KOPT-K1 (cell line): ENCODE measurements around the gene AHRR.

Source experiments
- H3K27ac ChIP-seq: fragments of 200-600 bp; sonication (generic); 2 replicates; pipeline ENCODE4 v1.5.1; 2016; ENCODE audit warnings: antibody characterized with exemption, mild to moderate bottlenecking, low read depth, low read length; ENCODE audit not compliant: poor library complexity, severe bottlenecking
- H3K36me3 ChIP-seq: fragments of 200-600 bp; sonication (generic); 2 replicates; pipeline ENCODE4 v1.5.1; 2017; ENCODE audit warnings: antibody characterized with exemption, mild to moderate bottlenecking, low read length, moderate library complexity; ENCODE audit not compliant: insufficient read depth
- H3K9me3 ChIP-seq: fragments of 200-600 bp; sonication (generic); 2 replicates; pipeline ENCODE4 v1.5.1; 2017; ENCODE audit warnings: antibody characterized with exemption, low read length, mild to moderate bottlenecking; ENCODE audit not compliant: insufficient read depth, poor library complexity, severe bottlenecking

AHRR gene

DNA sequence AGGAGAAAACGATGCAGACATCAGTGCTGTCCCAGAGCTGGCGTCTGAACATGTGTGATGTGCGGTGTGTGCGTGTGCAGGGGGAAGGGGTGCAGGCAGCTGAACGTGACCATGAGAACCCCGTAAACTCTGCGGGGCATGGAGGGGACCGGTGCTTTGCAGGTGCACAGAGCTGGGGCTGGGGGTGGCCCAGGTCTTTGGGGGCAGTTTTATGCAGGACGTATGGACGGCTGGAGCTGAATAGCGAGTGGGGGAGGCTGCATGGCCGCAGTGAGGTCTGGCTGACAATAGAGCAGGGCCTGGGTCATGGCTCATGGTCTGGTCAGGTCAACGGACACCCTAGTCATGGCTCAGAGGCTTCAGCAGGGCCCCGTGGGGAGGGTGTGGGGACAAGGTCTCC, 118.1 kb downstream of the AHRR start:
- H3K36me3 ChIP-seq, result no peaks in the 10 kb centered on the region
- H3K9me3 ChIP-seq, result no peaks in the 10 kb centered on the region
- no peak overlapping the region for H3K27ac ChIP-seq

DNA sequence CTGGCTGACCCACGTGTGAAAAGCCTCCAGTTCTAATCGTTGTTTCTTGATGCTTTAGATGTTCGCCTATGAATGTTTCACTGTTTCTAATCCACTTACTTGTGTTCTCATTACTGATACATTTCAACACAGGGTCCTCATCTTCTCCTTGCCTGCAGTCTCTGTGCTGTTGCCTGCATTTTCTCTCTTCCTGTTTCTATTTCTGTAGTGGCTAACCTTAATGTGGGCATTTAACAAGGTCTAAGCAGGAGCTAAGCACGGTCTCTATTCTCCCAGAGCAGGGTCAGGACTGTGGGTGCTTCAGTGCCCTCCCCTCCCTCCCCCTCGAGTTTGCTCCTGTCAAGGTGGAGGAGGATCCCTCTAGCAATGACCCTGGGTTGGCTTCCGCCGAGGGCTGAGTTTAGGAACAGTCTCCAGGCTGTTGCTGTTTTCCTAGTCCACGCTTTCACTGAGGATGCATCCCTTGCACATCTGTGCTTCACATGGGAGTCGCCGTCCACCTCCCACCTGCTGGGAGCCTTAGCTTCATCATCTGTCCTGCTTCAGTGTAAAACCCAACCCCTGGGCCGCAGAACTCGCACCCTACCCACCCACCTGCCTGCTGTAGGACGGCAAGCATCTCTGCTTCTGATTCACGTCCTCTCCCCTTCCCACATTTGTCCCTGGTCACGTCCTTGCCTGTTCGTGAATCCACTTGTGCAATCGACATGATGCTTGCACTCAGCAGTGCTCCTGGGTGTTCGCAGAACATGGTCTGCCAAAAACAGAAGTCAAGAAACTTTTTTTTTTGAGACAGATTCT, 119.1 kb downstream of the AHRR start:
- no peak overlapping the region for H3K27ac ChIP-seq
- no peaks in the 10 kb centered on the region for H3K9me3 ChIP-seq
- peaks cover under 1% of the 10 kb centered on the region; the same call in 1 of the 2 replicates for H3K36me3 ChIP-seq

DNA sequence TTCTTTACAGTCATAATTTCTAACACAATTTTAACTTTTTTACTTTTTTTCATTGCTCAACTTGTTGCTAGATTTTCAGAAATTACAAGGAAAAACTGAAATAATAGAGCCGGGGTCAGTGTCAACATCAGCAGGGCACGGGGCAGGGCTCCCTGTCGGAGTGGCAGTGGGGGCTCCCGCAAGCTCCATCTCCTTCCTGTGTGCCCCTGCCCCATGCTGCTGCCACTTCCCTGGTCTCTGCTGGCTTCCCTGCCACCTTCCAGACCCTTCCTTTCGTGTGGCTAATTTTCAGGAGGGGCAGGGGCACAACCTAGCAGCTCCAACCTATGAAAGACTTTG, 120.5 kb downstream of the AHRR start:
- peaks cover 12% of the 10 kb centered on the region; the same call in 1 of the 2 replicates for H3K36me3 ChIP-seq
- peak overlapping the region; percentile 91 for H3K27ac ChIP-seq
- no peaks in the 10 kb centered on the region for H3K9me3 ChIP-seq

- H3K27ac ChIP-seq, result peak within 1 kb of the TSS; percentile 91
- H3K9me3 ChIP-seq, result no peaks in the 10 kb centered on the region
- H3K36me3 ChIP-seq, result peaks cover 18% of the 10 kb centered on the region
Observed at GRCh38 chr5:442335-443238, 121.1 kb downstream of the AHRR start, which contains the start of gene EXOC3. Gene EXOC3, plus strand, starts transcription at chr5:443176. Its CDS starts 3,030 bp downstream, at chr5:446206.

DNA sequence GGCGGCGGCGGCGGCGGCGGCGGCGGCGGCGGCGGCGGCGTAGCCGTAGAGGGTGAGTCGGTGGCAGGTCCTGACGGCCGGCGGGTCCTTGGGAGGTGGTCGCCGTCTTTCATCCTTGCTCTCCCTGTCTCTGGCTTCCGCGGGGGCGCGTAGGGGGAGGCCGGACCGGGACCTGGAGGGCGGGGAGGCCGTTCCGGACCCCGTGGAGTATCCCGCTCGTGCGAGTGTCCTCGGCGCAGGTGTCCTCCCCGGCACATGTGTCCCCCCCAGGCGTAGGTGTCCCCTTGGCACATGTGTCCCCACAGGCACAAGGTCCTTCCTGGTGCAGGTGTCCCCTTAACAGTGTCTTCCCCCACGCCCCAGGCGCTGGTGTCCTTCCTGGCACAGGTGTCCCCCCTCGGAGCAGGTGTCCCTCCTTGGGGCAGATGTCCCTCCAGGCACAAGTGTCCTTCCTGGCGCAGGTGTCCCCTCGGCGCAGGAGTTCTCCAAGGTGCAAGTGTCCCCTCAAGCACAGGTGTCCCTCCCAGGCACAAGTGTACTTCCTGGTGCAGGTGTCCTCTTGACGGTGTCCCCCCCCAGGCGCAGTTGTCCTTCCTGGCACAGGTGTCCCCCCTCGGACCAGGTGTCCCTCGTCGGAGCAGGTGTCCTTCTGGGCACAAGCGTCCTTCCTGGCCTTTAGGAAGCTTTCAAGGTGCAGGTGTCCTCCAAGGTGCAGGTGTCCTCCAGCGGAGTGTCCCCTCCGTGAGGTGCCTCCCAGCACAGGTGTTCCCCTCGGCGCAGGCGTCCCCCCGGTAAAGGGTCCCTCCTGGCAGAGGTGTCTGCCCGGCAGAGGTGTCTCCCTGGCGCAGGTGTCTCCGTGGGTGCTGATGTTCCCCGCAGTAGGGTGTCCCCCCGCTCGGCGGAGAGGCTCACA, 122.0 kb downstream of the AHRR start:
- Histone ChIP-seq H3K9me3 (no peaks in the 10 kb centered on the region), H3K36me3 (peaks cover 27% of the 10 kb centered on the region), H3K27ac (peak overlapping the region; percentile 91)

DNA sequence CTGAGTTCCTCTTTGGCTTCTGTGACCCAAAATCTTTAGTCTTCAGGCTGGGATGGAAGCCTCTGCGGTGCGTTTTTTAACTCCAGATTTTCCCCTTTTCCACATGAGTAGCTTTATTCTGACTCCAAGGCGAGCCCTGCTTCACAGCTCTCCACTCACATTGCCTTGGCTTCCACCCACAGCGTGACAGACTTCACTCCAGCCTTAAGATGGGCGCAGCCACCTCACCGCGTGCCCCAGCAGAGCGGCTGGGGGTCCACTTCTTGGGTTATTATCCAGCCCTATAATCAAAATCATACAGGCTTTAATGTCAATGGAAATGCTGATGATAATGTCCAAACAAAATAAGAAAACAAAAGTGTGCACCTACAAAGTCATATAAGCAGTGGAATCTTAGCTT, 122.7 kb downstream of the AHRR start:
- Histone ChIP-seq H3K36me3 (peaks cover 35% of the 10 kb centered on the region), H3K27ac (no peak overlapping the region), H3K9me3 (no peaks in the 10 kb centered on the region)

GRCh38 chr5:445591-445990, 124.1 kb downstream of the AHRR start:
- Histone ChIP-seq H3K27ac (no peak overlapping the region), H3K36me3 (peaks cover 48% of the 10 kb centered on the region)

GRCh38 chr5:446066-446882, 124.8 kb downstream of the AHRR start:
- peaks cover 4% of the 10 kb centered on the region for H3K9me3 ChIP-seq
- no peak overlapping the region for H3K27ac ChIP-seq
- peaks cover 55% of the 10 kb centered on the region for H3K36me3 ChIP-seq

More at GRCh38 chr5:445591-445990, 124.1 kb downstream of the AHRR start:
- H3K9me3 ChIP-seq, result no peaks in the 10 kb centered on the region

GRCh38 chr5:446883-447263, 125.4 kb downstream of the AHRR start:
- peaks cover 61% of the 10 kb centered on the region for H3K36me3 ChIP-seq
- no peak overlapping the region for H3K27ac ChIP-seq
- H3K9me3 ChIP-seq, result peaks cover 10% of the 10 kb centered on the region

DNA sequence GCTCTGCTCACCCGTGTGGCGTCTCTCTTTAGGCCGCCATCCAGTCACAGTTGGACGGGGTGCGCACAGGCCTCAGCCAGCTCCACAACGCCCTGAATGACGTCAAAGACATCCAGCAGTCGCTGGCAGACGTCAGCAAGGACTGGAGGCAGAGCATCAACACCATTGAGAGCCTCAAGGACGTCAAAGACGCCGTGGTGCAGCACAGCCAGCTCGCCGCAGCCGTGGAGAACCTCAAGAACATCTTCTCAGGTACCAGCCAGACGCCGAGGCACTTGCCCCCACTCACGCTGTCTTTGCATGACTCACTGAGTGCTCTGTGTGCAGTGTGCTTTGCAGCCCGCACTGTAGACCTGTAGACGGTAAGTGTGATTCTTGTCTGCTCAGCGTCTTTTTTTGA, 126.0 kb downstream of the AHRR start:
- Histone ChIP-seq H3K27ac (no peak overlapping the region), H3K36me3 (peaks cover 67% of the 10 kb centered on the region), H3K9me3 (peaks cover 16% of the 10 kb centered on the region)

DNA sequence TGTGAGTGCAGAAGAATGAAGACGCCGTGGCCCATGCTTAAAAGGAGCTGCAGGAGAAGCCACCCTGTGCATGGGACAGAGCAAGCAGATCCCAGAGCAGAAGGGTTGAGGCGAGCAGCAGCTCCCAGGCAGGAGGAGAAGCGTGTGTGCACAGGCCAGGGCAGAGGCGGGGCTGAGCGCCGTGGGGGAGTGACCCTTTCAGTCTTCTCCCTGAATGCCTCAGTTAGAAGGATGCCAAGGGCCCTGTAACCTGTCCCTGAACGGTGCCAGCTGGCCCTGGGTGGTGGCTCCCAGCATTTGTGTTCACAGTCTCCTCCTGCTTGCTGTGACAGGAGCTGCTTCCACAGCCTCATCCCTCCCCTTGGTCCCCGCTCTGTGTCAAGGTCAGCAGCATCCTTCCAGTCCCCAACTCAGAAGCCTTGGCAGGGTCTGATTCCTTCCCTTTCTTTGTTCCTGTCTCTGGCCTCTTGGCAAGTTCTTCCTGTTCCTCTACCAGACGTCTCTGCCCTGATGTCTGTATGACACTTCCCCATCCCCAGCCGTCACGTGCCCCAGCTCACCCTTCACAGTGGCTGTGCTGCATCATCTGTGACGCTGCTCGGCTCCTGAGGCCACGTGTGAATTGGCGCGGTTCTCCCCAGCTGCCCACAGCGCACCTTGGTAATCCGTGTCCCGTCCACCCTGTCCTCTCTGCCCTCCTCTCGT, 126.7 kb downstream of the AHRR start:
- Histone ChIP-seq H3K27ac (no peak overlapping the region), H3K9me3 (peaks cover 17% of the 10 kb centered on the region), H3K36me3 (peaks cover 74% of the 10 kb centered on the region)

- peaks cover 17% of the 10 kb centered on the region for H3K9me3 ChIP-seq
- H3K27ac ChIP-seq, result no peak overlapping the region
- H3K36me3 ChIP-seq, result peaks cover 80% of the 10 kb centered on the region
Observed at GRCh38 chr5:448766-449090, 127.2 kb downstream of the AHRR start.

DNA sequence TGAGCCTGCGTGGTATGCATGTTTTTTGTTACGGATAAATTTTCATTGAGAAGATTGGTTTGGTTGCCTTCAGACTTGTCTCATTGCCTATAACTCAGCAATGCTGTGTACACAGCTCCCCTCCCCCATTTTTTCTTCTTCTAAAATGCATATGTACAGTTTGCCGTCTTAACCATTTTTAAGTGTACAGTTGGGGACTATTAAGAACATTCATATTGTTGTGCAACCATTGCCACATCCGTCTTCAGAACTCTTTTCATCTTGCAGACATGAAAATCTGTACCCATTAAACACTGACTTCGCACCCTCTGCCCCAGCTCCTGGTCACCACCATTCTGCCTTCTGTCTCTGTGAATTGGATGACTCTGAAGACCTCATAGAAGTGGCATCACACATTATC, 127.6 kb downstream of the AHRR start:
- H3K36me3 ChIP-seq, result peaks cover 84% of the 10 kb centered on the region
- H3K9me3 ChIP-seq, result peaks cover 17% of the 10 kb centered on the region
- H3K27ac ChIP-seq, result no peak overlapping the region
